ENCODE measurements around the gene SPSB3.
A peak's percentile ranks its signal among the peaks of the same experiment; 100 is the strongest.
"Not testable (repeated sequence)": the region's sequence is repeated elsewhere in the genome, so short reads cannot be mapped to it uniquely, and the experiment has no call there.

Gene SPSB3

DNA sequence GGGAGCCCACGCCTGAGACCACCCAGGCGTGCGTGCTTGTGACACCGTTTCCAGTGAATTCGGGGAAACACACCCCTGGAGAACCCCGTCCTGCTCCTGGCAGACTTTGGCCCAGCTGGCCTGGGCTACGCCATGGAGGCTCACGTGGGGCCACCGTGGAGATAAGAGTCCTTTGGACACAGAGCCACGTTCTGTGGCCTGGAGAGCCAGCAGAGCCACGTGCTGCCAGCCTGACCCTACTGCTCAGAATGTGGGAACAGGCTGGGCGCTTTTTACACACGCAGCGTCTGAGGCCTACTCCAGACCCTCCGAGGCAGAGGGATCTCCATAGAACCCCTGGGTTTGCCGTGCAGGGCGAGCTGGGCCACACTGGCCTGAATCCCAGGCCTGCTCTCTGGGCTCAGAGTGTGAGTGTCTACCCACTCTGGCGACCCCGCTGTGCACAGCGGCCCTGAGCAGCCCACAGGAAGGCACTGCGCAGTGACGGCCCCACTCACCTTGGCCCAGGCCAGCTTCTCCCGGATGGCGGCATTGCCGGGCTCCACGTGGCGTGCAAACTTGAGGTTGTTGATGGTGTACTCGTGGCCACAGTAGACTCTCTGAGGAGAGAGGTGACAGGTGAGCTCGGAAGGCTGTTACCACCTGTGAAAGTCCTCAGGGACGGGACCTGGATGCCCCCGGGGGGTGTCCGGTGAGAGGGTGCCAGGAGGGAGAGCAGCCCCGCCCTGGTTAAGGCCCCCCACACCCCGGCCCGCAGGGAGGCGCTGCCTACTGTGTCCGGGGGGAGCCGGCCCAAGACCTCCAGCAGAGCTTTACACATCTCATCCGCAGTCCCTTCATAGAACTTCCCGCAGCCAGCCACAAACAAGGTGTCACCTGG, 34.3 kb upstream of the SPSB3 start:
- DNase-seq (ENCODE audit: low read depth in 2 of 2): no peak

GRCh38 chr16:1815461-1815860, 33.1 kb upstream of the SPSB3 start:
- no peak for DNase-seq (ENCODE audit: low read depth in 2 of 2)

DNA sequence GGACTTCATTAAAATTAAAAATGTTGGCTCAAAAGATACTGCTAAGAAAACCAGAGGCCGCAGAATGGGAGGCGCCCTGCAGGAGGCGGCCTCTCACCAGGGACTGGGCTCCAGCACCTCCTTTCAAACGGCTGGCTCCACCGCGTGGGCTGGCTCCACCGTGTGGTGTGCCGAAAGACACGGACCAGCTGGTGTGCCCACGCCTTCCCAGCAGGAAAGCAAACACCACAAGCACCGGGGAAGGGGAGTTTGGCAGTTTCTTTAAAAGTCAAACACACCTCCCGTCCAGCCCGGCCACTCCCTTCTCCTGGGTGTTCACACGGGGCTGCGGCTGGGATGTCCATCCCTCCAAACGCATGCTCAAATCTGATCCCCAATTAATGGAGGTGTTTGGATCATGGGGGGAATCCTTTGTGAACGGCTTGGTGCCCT, 30.4 kb upstream of the SPSB3 start:
- peak; percentile 38 to 49 for DNase-seq (ENCODE audit: low read depth in 2 of 2)

DNA sequence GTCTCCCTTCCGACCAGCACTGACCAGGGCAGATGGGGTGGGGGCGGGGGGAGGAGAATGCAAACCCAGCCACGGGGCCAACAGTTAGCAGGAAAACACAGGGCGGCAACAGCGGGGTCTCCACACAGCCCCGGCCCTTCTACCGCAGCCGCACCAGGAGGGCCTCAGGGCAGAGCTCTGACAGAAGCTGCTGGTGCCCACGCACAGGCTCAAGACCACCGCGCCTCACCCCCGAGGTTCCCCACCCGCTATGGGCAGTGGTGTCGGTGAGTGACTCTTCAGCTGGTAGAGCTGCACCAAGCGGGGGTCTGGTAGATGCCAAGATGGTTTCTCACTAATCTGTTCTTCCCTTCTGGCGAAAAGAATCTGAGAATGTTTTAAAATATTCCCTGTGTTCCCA, 28.2 kb upstream of the SPSB3 start:
- DNase-seq (ENCODE audit: low read depth in 2 of 2): no peak

GRCh38 chr16:1810106-1810505, 27.7 kb upstream of the SPSB3 start:
- DNase-seq (ENCODE audit: low read depth in 2 of 2): no peak

- no peak for DNase-seq (ENCODE audit: low read depth in 2 of 2)
Observed at GRCh38 chr16:1809281-1809801, 27.0 kb upstream of the SPSB3 start.

GRCh38 chr16:1808691-1809090, 26.3 kb upstream of the SPSB3 start:
- DNase-seq (ENCODE audit: low read depth in 2 of 2): no peak

DNA sequence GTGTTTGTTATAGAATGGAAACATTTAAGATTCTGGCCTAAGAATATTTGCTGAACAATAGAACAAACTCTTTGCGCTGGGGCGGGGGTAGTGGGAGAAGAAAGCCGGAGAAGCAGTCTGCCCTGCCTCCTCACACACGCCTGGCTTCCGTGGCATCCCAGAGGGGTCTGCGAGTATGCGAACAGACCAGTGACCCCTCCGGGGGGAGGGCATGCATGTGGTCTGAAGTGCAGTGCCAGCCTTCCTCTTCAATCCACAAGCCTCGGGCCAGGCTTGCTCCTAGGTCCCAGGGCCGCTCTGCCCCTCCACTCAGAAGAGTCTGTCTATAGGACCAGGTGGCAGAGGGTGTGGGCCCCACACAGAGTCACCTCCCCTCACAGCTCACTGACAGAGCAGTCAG, 25.3 kb upstream of the SPSB3 start:
- no peak for DNase-seq (ENCODE audit: low read depth in 2 of 2)

- no peak for DNase-seq (ENCODE audit: low read depth in 2 of 2)
Observed at GRCh38 chr16:1800701-1801100, 18.3 kb upstream of the SPSB3 start.

DNA sequence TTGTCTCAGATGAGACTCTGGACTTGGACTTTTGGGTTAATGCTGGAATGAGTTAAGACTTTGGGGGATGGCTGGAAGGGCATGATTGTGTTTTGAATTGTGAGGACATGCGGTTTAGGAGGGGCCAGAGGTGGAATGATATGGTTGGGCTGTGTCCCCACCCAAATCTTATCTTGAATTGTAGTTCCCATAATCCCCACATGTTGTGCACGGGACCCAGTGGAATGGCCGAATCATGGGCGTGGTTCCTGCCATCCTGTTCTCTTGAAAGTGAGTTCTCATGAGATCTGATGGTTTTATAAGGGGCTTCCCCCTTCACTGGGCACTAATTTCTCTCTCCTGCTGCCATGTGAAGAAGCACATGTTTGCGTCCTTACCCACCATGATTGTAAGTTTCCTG, 16.9 kb upstream of the SPSB3 start:
- not testable (repeated sequence) for DNase-seq (ENCODE audit: low read depth in 2 of 2)

- no peak for DNase-seq (ENCODE audit: low read depth in 2 of 2)
Observed at GRCh38 chr16:1794908-1795666, 12.7 kb upstream of the SPSB3 start.

- DNase-seq (ENCODE audit: low read depth in 2 of 2): no peak
Observed at GRCh38 chr16:1794221-1794871, 12.0 kb upstream of the SPSB3 start.

DNA sequence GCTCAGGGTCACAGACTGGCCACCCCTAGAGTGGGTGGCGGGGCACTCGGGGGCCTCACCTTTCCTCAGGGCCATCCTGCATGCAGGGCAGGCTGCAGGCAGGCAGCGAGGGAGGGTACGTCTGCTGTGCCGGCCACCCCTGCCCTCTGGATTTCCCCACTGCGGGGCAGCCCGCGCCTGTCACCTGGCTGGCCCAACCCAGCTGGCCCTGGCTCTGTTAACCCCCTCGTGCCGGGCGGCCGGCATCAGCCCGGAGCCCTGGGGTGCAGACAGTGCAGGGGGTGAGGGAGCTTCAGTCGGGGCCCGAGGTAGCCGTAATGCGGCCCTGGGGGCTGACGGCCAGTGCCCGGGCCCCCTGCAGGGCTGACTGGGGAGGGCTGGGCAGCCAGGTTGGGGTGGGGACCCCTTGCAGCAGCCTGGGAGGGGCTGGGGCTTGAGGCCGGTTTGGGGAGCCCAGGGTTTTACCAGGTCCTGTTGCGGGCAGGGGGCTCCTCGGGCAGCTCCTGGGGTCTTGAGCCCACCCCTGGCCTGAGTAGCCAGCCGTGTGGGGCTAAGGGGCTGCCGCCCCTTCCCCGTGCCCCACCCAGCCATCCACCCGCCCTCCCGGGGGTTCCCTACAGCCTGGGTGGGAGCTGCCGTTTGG, 11.3 kb upstream of the SPSB3 start, which contains the start of gene IGFALS:
TSS of gene IGFALS (minus strand) at position 128 of the 643 bp plus-strand sequence. CDS start at position 75, 53 bp downstream.
- no peak for DNase-seq (ENCODE audit: low read depth in 2 of 2)

- no peak for DNase-seq (ENCODE audit: low read depth in 2 of 2)
Observed at GRCh38 chr16:1792836-1793577, 10.6 kb upstream of the SPSB3 start.

- no peak for DNase-seq (ENCODE audit: low read depth in 2 of 2)
Observed at GRCh38 chr16:1791943-1792812, 9.8 kb upstream of the SPSB3 start.

DNA sequence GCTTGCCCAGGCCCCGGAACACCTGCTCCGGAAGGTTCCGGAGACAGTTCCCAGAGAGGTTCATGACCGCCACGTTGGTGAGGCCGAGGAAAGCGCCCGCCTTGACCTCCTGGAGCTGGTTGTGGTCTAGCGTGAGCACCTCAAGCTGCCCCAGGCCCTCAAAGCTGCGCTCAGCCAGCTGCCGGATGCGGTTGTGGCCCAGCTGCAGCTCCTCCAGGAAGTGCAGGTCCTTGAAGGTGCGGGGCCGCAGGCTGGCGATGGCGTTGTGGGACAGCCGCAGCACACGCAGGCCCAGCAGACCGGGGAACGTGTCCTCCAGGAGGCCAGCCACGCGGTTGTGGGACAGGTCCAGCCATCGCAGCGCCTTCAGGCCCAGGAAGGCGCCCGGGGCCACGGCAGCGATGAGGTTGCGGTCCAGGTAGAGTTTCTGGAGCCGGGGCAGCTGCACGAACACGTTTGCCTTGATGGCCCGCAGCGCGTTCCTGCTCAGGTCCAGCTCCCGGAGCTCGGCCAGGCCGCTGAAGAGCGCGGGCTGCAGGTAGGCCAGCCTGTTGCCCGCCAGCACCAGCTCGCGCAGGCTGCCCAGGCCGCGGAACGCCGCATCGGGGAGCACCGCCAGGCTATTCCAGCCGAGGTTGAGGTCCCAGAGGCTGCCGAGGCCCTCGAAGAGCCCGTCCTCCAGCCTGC, 9.0 kb upstream of the SPSB3 start:
- DNase-seq (ENCODE audit: low read depth in 2 of 2): no peak

DNA sequence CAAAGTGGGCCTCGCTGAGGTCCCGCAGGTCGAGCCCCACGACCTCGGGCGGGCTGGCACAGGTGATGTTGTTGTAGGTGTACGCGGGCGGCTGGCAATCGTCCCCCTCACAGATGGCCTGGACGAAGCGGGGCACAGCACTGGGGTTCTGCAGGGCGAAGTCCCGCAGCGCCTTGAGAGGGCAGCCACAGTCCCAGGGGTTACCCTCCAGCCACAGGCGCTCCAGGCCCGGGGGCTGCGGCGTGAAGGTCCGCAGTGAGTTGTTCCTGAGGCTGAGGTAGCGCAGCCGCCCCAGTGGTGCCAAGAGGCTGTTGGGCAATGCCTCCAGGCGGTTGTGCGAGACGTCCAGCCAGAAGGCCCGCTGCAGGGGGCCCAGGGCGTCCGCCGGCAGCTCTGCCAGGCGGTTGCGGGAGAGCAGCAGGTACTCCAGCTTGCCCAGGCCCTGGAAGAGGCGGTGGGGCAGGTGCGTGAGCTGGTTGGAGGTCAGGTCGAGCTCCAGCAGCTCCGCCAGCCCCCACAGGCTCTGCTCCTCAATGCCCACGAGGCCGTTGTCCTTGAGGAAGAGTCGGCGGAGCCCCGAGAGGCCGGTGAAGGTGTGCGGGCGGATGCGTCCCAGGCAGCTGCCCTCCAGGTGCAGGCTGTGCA, 8.4 kb upstream of the SPSB3 start:
- DNase-seq (ENCODE audit: low read depth in 2 of 2): no peak

DNA sequence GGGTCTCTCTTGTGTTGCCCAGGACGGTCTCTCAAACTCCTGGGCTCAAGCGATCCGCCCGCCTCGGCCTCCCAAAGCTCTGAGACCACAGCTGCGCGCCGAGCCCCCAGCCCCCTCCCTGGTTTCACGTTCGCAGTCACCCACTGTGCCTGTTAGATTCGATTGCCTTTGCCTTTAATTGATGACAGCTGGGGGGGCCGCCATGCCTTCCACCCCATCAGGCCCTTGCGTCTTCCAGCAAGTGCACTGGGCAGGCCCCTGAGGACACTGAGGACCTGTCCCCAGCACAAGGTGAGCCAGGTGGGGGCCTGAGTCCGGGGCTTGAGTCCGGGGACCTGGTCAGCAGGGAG, 7.9 kb upstream of the SPSB3 start:
- no peak for DNase-seq (ENCODE audit: low read depth in 2 of 2)

GRCh38 chr16:1789643-1790045, 7.3 kb upstream of the SPSB3 start:
- DNase-seq (ENCODE audit: low read depth in 2 of 2): no peak

Measured in stimulated activated CD8-positive, alpha-beta memory T cell treated with anti-CD3 and anti-CD28 coated beads, Interleukin-15, amount 100 ng/mL, for 48 hours (primary cell).